Heart right ventricle (tissue), 16 donors: ENCODE results near the gene SH3TC2. TPM values are rescaled to one million over a fixed set of nuclear protein-coding genes. Genes with fewer than 3 reads are reported as not detected.

Experiments used
- ATAC-seq, 8 donors: fragments of 200-7000 bp; cut with Tn5 transposase; one replicate each; pipeline ENCODE4 v1.9.1; 2020; ENCODE audit warnings: mild to moderate bottlenecking in 8 of 8, moderate library complexity in 8 of 8, moderate number of reproducible peaks in 1 of 8
- DNase-seq, 2 donors: peaks; one replicate each; pipeline ENCODE4 v3.0.0-alpha.2; 2020
- H3K27ac ChIP-seq, 10 donors: fragments of 200-600 bp; sonication (generic) in 2 of 10; one replicate each; pipeline versions ENCODE4 v1.5.0 to v1.8.0; 2020 to 2022; ENCODE audit warnings: mild to moderate bottlenecking in 3 of 10
- H3K27me3 ChIP-seq, 7 donors: fragments of 200-600 bp; one replicate each; pipeline ENCODE4 v1.8.0; 2021 to 2022; ENCODE audit warnings: mild to moderate bottlenecking in 2 of 7
- H3K36me3 ChIP-seq, 9 donors: fragments of 200-600 bp; sonication (generic) in 1 of 9; one replicate each; pipeline versions ENCODE4 v1.5.0 to v1.8.0; 2020 to 2022; ENCODE audit warnings: mild to moderate bottlenecking in 2 of 9
- H3K4me1 ChIP-seq, 9 donors: fragments of 200-600 bp; sonication (generic) in 1 of 9; one replicate each; pipeline versions ENCODE4 v1.5.0 to v1.8.0; 2020 to 2022; ENCODE audit warnings: mild to moderate bottlenecking in 4 of 9
- H3K4me3 ChIP-seq, 10 donors: fragments of 200-600 bp; sonication (generic) in 2 of 10; one replicate each; pipeline versions ENCODE4 v1.5.0 to v1.8.0; 2020 to 2022; ENCODE audit warnings: mild to moderate bottlenecking in 7 of 10, moderate library complexity in 2 of 10
- H3K9me3 ChIP-seq, 11 donors: fragments of 200-600 bp in 10 of 11; sonication (generic) in 2 of 11; one replicate each; pipeline versions ENCODE4 v1.5.0 to v1.8.0; 2013 to 2022; ENCODE audit warnings: mild to moderate bottlenecking in 2 of 11, control low read depth in 1 of 11, moderate library complexity in 1 of 11
- CTCF ChIP-seq, 9 donors: fragments of 200-600 bp; sonication (generic) in 2 of 9; IDR thresholded peaks; one replicate each; pipeline versions ENCODE4 v1.5.0 to v1.8.0; 2021 to 2022; ENCODE audit warnings: antibody characterized with exemption in 9 of 9, mild to moderate bottlenecking in 5 of 9, moderate library complexity in 1 of 9
- WGBS, 2 donors: extraction: QIAGEN DNeasy Blood & Tissue Kit; methylation state at CpG; one replicate each; pipeline ENCODE4 v1.1.7; 2013; ENCODE audit warnings: inconsistent platforms in 1 of 2; 5-methylcytosine and 5-hydroxymethylcytosine counted together
- intact Hi-C, 10 donors: fragments of 100-400 bp; cut with DNase I; formaldehyde crosslinking; loops; one replicate each; pipeline versions ENCODE4 v1.11.1 to v1.14.2; 2022
- microRNA-seq, 2 donors: library from miRNA; unstranded; fragments of <30 nt; microRNA quantifications; one replicate each; pipeline ENCODE4 v1.2.0, GENCODE V29; 2021
- polyA plus RNA-seq, 2 donors: library from polyadenylated mRNA; stranded (reverse); fragments of 200-250 nt; gene quantifications; one replicate each; pipeline ENCODE4 v1.2.3, GENCODE V29; 2013
- total RNA-seq, 10 donors: library from RNA; stranded (reverse); fragmentation: NEBNext Ultra II Directional in 3 of 10; extraction: Animal tissue kit (Norgen Biotek cat#: 25700) in 3 of 10; gene quantifications; one replicate each; pipeline versions ENCODE4 v1.2.1 to v1.2.4, GENCODE V29; 2021 to 2023
- donor health status: Arrhythmogenic right ventricular cardiomyopathy.
- donor health status: ischemic (EF 13 %, LVEDD 7.1; RV severe dilation, severe dysfunction).
- donor health status: healthy with polysubstance abuse.
- donor health status: DM: no; HTN: yes; CAD: no.
- donor health status: DM: no; HTN: no; CAD: no.
- donor health status: ischemic (EF 25% LVEDD 6.9; RV normal size, moderate dysfunction).
- donor health status: ischemic (EF 25% LVEDD 5.7; RV mildly dilated, moderate dysfunction).
- donor health status: healthy.
- donor health status: DM: yes; HTN: yes; CAD: no.
- donor health status: Ischemic cardiomyopathy.
- donor health status: ischemic (EF 35%, LVEDD 5.7; RV mildly dilated, moderate dysfunction).
- donor health status: nonischemic (EF 11% LVEDD 7.7; RV severe dilation, severe dysfunction).
- donor health status: DM: yes; HTN: yes; CAD: no.
- donor health status: PGD.
- donor health status: ischemic (EF 29% LVEDD 5.4; RV normal size, mild dysfunction).
- donor health status: nonischemic (EF 23%, LVEDD 6.1; RV moderate dilation, normal function).

The SH3TC2 gene
- total and polyA plus RNA-seq, 12 donors = 0.91 to 13.1 (median 6.9) TPM

GRCh38 chr5:148956477-148957385, 106.1 kb downstream of the SH3TC2 start:
- no peak overlapping the region for H3K4me3 ChIP-seq
- H3K4me1 ChIP-seq = peaks cover 0 to 4% (median 0%) of the 10 kb centered on the region in 9 donors
- WGBS, 2 donors = 81 to 82% methylated on average over 3 of the region's 3 CpGs
- no peak overlapping the region for H3K27ac ChIP-seq
- no peak for TF ChIP-seq CTCF (IDR thresholded peaks at IDR 0.05)
- ATAC-seq (peak in 1 of 8 donors; percentile 20), DNase-seq (no peak)
- no peaks in the 10 kb centered on the region for H3K27me3 ChIP-seq
- intact Hi-C loops = loop anchor here in 9 of 10 donors (2.0 to 10.0 kb wide), 8 partner anchors 122 to 219 kb away; partner anchors contain the start of gene ADRB2 (in 1 of the 9)
- no peaks in the 10 kb centered on the region for H3K9me3 ChIP-seq
- no peaks in the 10 kb centered on the region for H3K36me3 ChIP-seq

Small RNA genes lying within 50 kb of the gene (microRNA-seq; reads per million reads assigned to microRNA genes)
- gene MIR584 = 41.9 to 155 reads per million in 2 donors

Other genes starting within 250 kb of the SH3TC2 start
- 1 to 10 TPM; 3.5 to 7.8 (median 4.5) TPM for gene ADRB2, start 236.5 kb downstream of the SH3TC2 start, total RNA-seq
- 1 to 10 TPM; 1.8 to 2.3 TPM for gene ADRB2, start 236.5 kb downstream of the SH3TC2 start, polyA plus RNA-seq
- 100 to 1,000 TPM in 7 of 10 donors, 10 to 100 TPM in 3; 66.8 to 189 (median 106) TPM for gene ABLIM3, start 78.4 kb upstream of the SH3TC2 start, total RNA-seq
- gene ABLIM3, start 78.4 kb upstream of the SH3TC2 start, polyA plus RNA-seq = 10 to 100 TPM; 53.6 to 54.1 TPM
- 10 to 100 TPM; 30.3 to 61.6 (median 47.2) TPM for gene AFAP1L1, start 208.8 kb upstream of the SH3TC2 start, total RNA-seq
- gene AFAP1L1, start 208.8 kb upstream of the SH3TC2 start, polyA plus RNA-seq = 10 to 100 TPM; 35.6 to 35.9 TPM